NCI-H1930 (cell line): ENCODE results near the gene RPL18A.

Experiments used
- DNase-seq, 2 experiments: peaks; one replicate each; lab custom pipeline; 2025; lab: John Stamatoyannopoulos, UW

The RPL18A gene

GRCh38 chr19:17841810-17842662, 17.7 kb upstream of the RPL18A start:
- peak; percentile 69 to 73 for DNase-seq

GRCh38 chr19:17842663-17843291, 16.9 kb upstream of the RPL18A start:
- no peak for DNase-seq

GRCh38 chr19:17843292-17843827, 16.4 kb upstream of the RPL18A start:
- no peak for DNase-seq

- no peak for DNase-seq
Observed at GRCh38 chr19:17843908-17844490, 15.7 kb upstream of the RPL18A start.

- DNase-seq, result no peak
Observed at GRCh38 chr19:17846146-17846545, 13.6 kb upstream of the RPL18A start.

- DNase-seq, result no peak
Observed at GRCh38 chr19:17847538-17848366, 12.0 kb upstream of the RPL18A start, which contains the start of gene JAK3. JAK3 (minus strand) TSS chr19:17847982; CDS start chr19:17844417, 3,565 bp downstream.

- DNase-seq, result no peak
Observed at GRCh38 chr19:17848595-17849292, 11.0 kb upstream of the RPL18A start.

- no peak for DNase-seq
Observed at GRCh38 chr19:17854061-17854460, 5.6 kb upstream of the RPL18A start.

- DNase-seq, result peak; percentile 36 to 63
Observed at GRCh38 chr19:17855280-17856152, 4.2 kb upstream of the RPL18A start.

- no peak for DNase-seq
Observed at GRCh38 chr19:17860331-17860992, 752 bp downstream of the RPL18A start.

- DNase-seq, result no peak
Observed at GRCh38 chr19:17860993-17861360, 1.3 kb downstream of the RPL18A start.

- no peak for DNase-seq
Observed at GRCh38 chr19:17861542-17862402, 2.1 kb downstream of the RPL18A start.

GRCh38 chr19:17862711-17863519, 3.2 kb downstream of the RPL18A start:
- no peak for DNase-seq

- no peak for DNase-seq
Observed at GRCh38 chr19:17863520-17864182, 3.9 kb downstream of the RPL18A start.

GRCh38 chr19:17865364-17866311, 5.9 kb downstream of the RPL18A start:
- no peak for DNase-seq

- DNase-seq, result no peak
Observed at GRCh38 chr19:17866312-17866963, 6.7 kb downstream of the RPL18A start.
